HPDE6-E6E7 (cell line): ENCODE results near the gene PSMB7.

Source experiments
- DNase-seq: peaks from one replicate; pipeline ENCODE4 v3.0.0; 2011; ENCODE audit warnings: missing footprints; ENCODE audit errors: extremely low spot score

PSMB7 gene

GRCh38 chr9:124357721-124358361 is 57.4 kb downstream of the PSMB7 start:
- no peak for DNase-seq

DNA sequence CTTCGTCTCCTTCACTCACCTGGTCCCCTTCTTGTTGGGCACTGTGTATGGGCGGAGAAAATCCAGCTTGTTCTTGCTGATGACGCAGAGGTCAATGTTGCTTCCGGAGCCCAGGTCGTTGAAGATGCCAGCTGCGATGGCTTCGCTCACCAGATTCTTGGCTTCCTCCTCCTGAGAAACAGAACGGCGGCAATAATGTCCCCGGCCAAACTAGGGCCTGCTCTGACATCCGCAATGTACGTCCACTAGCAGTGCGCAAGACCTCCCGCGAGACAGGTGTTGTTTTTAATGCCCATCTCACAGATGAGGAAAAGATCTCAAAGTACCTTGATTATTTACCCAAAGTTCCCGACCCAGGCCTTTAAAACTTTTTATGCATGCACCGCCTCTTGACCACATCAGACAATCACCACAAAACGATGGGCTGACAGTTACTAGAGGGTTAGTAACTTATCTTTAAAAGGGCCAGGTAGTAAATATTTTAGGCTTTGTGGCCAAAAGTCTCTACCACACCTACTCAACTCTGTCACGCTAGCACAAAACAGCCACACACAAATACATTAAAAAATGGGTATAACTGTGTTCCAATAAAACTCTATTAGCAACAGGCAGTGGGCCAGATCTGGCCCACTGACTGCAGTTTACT is 58.4 kb downstream of the PSMB7 start:
- DNase-seq: no peak

- DNase-seq: no peak
Observed at GRCh38 chr9:124355941-124356744, 59.1 kb downstream of the PSMB7 start.

DNA sequence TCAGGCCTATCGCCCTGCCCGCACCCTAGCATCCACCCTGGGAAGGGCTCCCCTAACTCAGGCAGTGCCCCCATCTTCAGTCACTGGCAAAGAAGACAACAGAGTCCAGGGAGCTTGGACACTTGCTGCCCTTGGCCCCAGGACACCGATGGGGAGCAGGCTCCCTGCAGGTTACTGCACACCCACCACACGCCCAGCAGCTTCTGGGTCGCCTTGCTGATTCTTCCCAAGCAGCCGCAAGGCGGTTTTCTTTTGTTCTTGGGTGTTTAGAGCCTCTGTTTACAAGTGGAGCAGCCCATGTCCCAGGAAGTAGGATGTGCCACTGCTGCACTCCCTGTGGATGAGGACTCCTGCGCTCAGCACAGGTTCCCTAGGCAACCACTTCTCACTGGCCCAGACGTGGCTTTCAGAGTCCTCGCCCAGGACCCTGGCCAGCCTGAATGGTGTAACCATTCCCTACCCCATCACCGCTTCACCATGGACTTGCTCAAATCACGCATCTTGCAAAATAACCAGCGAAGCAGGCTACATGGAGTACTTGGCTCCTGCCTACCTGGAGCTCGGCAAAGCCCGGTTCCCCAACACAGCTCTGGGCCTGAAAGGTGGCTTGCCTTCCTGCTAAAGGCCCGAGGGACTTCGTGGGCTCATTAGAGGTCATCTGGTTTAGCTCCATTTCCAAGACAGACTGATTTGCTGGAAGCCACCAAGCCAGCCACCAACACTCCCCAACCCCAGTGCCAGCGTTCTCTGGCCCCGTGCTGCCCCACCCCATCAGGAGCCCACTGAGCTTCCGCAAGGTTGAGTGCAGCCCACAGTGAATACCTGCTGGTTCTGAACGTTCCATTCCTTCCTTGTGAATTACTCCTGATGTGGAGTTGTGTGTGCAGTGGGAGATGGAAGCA is 60.0 kb downstream of the PSMB7 start:
- no peak for DNase-seq

GRCh38 chr9:124354346-124355038 is 60.8 kb downstream of the PSMB7 start:
- no peak for DNase-seq

GRCh38 chr9:124353811-124354274 is 61.4 kb downstream of the PSMB7 start:
- no peak for DNase-seq

DNA sequence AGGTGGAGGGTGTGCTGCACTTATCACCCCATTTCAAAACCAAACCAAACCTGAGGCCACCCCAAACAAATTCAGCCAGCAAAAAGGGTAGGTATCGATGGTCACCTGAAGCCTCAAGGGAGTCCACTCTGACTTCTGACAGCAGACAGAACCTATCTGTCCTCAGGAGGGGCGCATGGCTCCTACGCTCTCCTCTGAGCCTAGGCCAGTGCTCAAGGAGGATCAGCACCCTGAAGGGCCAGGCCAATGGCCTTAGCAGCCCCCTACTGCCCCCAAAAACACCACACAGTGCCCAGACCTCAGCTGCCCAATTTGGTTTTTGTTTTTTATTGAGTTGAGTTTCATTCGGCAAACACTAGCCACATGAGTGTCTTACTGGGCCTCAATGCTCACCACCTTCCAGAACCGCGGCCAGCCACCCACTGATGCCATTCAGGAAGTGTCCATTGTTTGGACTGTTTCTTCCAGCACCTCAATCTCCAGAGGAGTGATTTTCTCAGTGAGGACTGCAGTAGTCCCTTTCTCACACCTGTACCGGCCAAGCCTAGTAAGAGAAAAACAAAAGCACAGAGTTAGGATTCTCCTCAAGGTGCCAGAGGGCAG is 62.0 kb downstream of the PSMB7 start:
- no peak for DNase-seq

GRCh38 chr9:124352616-124353015 is 62.6 kb downstream of the PSMB7 start:
- no peak for DNase-seq

- no peak for DNase-seq
Observed at GRCh38 chr9:124351672-124352468, 63.4 kb downstream of the PSMB7 start.

GRCh38 chr9:124350494-124351263 is 64.6 kb downstream of the PSMB7 start:
- DNase-seq: no peak

DNA sequence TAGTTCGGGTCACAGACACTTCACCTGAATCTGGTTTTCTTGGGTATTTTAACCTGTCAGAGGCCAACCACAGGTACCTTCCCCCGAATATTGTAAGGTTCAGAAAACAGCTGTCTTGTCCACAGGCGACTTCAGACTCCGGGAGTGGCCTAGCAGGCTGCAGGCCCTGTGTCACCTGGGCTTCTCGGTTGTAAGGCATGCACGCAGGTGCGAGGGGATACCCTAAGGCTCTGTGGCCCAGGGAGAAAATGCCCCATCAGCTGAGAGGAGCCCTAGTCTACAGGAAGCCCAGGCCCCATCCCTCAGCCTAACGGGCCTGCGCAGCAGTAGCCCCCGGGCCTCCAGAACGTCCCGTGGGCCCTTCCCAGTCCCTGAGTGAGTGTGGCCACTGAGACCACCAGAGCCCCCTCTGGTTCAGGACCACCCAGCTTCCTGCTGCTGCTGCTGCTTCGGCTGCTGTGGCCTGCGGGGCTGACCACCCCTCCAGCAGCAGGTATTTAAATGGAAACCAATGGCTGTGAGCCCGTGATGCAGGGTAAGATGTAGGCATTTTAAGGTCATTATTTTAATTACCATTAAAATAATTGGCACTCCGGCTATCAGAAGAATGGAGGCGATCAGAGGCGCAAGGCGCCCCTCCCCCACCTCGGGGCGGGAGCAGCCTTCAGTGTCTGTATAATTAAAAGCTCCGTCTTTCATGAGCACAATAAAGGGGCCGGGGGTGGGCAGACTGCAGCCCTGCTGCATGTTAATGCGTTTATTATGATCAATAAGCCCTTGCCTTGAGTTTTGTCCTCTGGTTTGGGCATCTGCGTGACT is 65.4 kb downstream of the PSMB7 start:
- no peak for DNase-seq

DNA sequence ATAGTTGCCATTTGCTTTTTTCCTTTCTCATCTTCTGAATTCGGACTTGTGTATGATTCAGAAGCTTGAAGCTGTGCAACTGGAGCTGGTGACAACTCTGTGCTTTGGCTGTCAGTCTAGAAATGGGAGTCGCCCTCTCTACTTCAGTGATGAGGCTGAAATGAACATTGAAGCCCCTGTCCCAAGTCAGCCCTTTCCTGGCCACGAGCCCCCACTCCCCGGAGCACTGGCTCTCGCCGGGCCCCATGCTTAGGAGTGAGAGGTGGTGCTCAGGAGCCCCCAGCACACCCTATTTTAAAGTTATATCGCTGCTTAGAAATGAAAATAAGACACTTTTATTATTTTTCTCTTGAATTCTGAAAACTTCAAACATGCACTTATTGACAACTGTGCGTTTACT is 66.0 kb downstream of the PSMB7 start:
- no peak for DNase-seq

GRCh38 chr9:124348831-124349230 is 66.4 kb downstream of the PSMB7 start:
- no peak for DNase-seq

- DNase-seq: no peak
Observed at GRCh38 chr9:124348363-124348762, 66.9 kb downstream of the PSMB7 start.

GRCh38 chr9:124347968-124348358 is 67.3 kb downstream of the PSMB7 start:
- DNase-seq: no peak

GRCh38 chr9:124347206-124347967 is 67.9 kb downstream of the PSMB7 start:
- no peak for DNase-seq

DNA sequence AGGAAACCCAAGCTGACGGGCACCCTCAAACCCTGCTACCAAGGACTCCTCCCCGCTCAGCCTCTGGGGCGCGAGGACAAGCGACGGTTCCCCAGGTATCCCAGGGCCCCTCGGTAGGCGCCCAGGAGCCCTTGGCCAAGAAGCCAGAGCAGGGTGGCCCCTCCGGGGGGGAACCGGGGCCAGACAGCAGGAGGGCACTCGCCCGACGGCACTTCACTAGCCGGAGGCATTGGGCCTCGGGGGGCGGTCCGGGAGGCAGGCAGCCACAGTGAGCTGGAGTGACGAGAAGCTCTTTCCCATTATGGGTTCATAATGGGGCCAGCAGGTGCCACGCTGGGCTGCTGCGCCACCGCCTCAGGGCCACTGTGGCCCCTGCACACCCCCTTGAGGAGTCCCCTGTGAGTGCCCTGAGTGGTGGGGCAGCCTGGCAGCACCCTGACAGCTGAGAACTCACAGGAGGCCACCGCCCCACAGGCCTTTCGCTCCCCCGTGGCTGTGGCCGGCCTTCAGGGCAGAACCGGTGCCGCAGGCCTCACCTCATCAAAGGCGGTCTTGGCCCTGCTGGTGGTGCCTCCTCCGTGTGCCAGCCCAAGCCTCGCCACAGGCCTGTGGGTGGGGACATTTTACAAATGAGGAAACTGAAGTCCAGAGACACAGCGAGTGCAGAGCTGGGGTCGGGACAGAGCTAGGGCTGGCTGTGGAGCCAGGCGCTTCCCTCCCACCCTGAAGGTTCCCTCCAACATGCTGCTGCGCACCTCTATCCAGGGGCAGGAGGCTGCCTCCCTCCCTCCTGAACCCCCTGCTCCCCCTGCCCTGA is 68.7 kb downstream of the PSMB7 start:
- DNase-seq: no peak
